OCI-LY1 (cell line): ENCODE measurements around the gene SGCD.

Experiments used
- EZH2 ChIP-seq: fragments of 200-600 bp; sonication (generic), shearing (Covaris generic); IDR thresholded peaks from 2 replicates; pipeline ENCODE4 v1.8.0; 2017; ENCODE audit warnings: borderline replicate concordance, mixed run types, mild to moderate bottlenecking, antibody characterized with exemption, low read length, moderate library complexity, mixed read lengths
- TF ChIP-seq, protein P1 (sequence below): fragments of 200-600 bp; sonication (generic), shearing (Covaris generic); IDR thresholded peaks from 2 replicates; pipeline ENCODE4 v1.5.1; 2017; ENCODE audit warnings: mild to moderate bottlenecking, antibody characterized with exemption, low read length, moderate library complexity, mixed read lengths

GRCh38 chr5:156312897-156313694 is 13.9 kb upstream of the SGCD start:
- TF ChIP-seq, protein P1, sequence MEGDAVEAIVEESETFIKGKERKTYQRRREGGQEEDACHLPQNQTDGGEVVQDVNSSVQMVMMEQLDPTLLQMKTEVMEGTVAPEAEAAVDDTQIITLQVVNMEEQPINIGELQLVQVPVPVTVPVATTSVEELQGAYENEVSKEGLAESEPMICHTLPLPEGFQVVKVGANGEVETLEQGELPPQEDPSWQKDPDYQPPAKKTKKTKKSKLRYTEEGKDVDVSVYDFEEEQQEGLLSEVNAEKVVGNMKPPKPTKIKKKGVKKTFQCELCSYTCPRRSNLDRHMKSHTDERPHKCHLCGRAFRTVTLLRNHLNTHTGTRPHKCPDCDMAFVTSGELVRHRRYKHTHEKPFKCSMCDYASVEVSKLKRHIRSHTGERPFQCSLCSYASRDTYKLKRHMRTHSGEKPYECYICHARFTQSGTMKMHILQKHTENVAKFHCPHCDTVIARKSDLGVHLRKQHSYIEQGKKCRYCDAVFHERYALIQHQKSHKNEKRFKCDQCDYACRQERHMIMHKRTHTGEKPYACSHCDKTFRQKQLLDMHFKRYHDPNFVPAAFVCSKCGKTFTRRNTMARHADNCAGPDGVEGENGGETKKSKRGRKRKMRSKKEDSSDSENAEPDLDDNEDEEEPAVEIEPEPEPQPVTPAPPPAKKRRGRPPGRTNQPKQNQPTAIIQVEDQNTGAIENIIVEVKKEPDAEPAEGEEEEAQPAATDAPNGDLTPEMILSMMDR = no peak
- no peak for TF ChIP-seq EZH2
